GM12878 (cell line): ENCODE data around the gene DNASE1L1. TPM values are rescaled to one million over a fixed set of nuclear protein-coding genes. Genes with fewer than 3 reads are reported as not detected.

Experiments used
- ATAC-seq: fragments of 200-7000 bp; cut with Tn5 transposase; 3 replicates; pipeline ENCODE4 v1.9.1; 2020; ENCODE audit warnings: mild to moderate bottlenecking, moderate library complexity
- BruUV-seq: library from RNA; stranded (reverse); fragments of 400-500 nt; replicated peaks from 2 replicates; lab custom pipeline; 2021; lab: Mats Ljungman, UMichigan
- CTCF ChIA-PET: fragments of 300-600 bp; sonication (Branson Sonifier 250); formaldehyde crosslinking; extraction: SDS; loops from one replicate; lab custom pipeline; 2021; ENCODE audit warnings: inconsistent platforms; lab: Yijun Ruan, JAX
- POLR2A ChIA-PET: fragments of 350-600 bp; formaldehyde crosslinking; extraction: SDS; loops from one replicate; lab custom pipeline; 2021; ENCODE audit warnings: inconsistent platforms; lab: Charles Lee
- RAD21 ChIA-PET: fragments of 300-600 bp; sonication (Branson Sonifier 250); formaldehyde crosslinking; loops from one replicate; lab custom pipeline; 2023; ENCODE audit warnings: antibody characterized with exemption; ENCODE audit not compliant: unreplicated experiment; lab: Charles Lee
- SMC1A ChIA-PET: fragments of 300-600 bp; sonication (Branson Sonifier 250); formaldehyde crosslinking; loops from one replicate; lab custom pipeline; 2023; ENCODE audit not compliant: unreplicated experiment, uncharacterized antibody; lab: Charles Lee
- DNase-seq: peaks from one replicate; pipeline ENCODE4 v3.0.0-alpha.2; 2011; ENCODE audit warnings: low read depth, low spot score
- FAIRE-seq: peaks from 3 replicates; lab custom pipeline; 2011; peaks lifted over from hg19 to GRCh38; lab: Jason Lieb, UNC
- H2AFZ ChIP-seq: 2 replicates; pipeline ENCODE4 v1.6.0; 2011; ENCODE audit warnings: low read depth, low read length, control low read depth; ENCODE audit not compliant: control insufficient read depth
- H3K27ac ChIP-seq: 2 replicates; pipeline ENCODE4 v1.5.1; 2011; ENCODE audit warnings: control low read depth; ENCODE audit not compliant: control insufficient read depth, insufficient read depth
- H3K27me3 ChIP-seq, 2 experiments: replicated peaks in 1 of 2; 2 replicates each; pipeline versions ENCODE4 v1.6.0 to v1.6.1; 2011; ENCODE audit warnings: low read length in 1 of 2; ENCODE audit not compliant: control insufficient read depth in 2 of 2, insufficient read depth in 2 of 2
- H3K36me3 ChIP-seq, 2 experiments: 2 replicates each; pipeline ENCODE4 v1.5.1; 2011; ENCODE audit warnings: low read length in 1 of 2; ENCODE audit not compliant: control insufficient read depth in 2 of 2, insufficient read depth in 2 of 2
- H3K4me1 ChIP-seq: 2 replicates; pipeline ENCODE4 v1.6.1; 2011; ENCODE audit warnings: mild to moderate bottlenecking, low read length, moderate library complexity, mixed read lengths; ENCODE audit not compliant: control insufficient read depth, insufficient read depth
- H3K4me2 ChIP-seq: 2 replicates; pipeline ENCODE4 v1.6.0; 2011; ENCODE audit warnings: control low read depth; ENCODE audit not compliant: control insufficient read depth, insufficient read depth
- H3K4me3 ChIP-seq: fragments of 200-600 bp; sonication (generic); 2 replicates; pipeline ENCODE4 v1.5.1; 2016
- H3K79me2 ChIP-seq: 2 replicates; pipeline ENCODE4 v1.6.0; 2011; ENCODE audit warnings: low read length; ENCODE audit not compliant: control insufficient read depth, insufficient read depth
- H3K9ac ChIP-seq: 2 replicates; pipeline ENCODE4 v1.8.0; 2011; ENCODE audit warnings: low read length, control low read depth, mixed read lengths; ENCODE audit not compliant: control insufficient read depth, insufficient read depth
- H3K9me3 ChIP-seq: replicated peaks from 3 replicates; pipeline ENCODE4 v1.5.1; 2011; ENCODE audit warnings: mild to moderate bottlenecking, low read length; ENCODE audit not compliant: control insufficient read depth, insufficient read depth
- H4K20me1 ChIP-seq: 2 replicates; pipeline ENCODE4 v1.6.0; 2011; ENCODE audit not compliant: control insufficient read depth, insufficient read depth
- CBFB ChIP-seq: IDR thresholded peaks from 2 replicates; pipeline ENCODE4 v1.6.1; 2016; ENCODE audit warnings: antibody characterized with exemption, low read depth
- CREB1 ChIP-seq: IDR thresholded peaks from 2 replicates; pipeline ENCODE4 v1.6.1; 2012; ENCODE audit warnings: low read depth, mild to moderate bottlenecking, inconsistent platforms
- HDGF ChIP-seq: fragments of 450-650 bp; IDR thresholded peaks from 2 replicates; pipeline ENCODE4 v1.6.1; 2016; ENCODE audit warnings: antibody characterized with exemption
- KDM1A ChIP-seq: fragments of 200-600 bp; sonication (generic); IDR thresholded peaks from 2 replicates; pipeline ENCODE4 v1.6.1; 2016; ENCODE audit warnings: borderline replicate concordance
- NBN ChIP-seq: fragments of 450-650 bp; IDR thresholded peaks from 2 replicates; pipeline ENCODE4 v1.6.1; 2016
- NR2C1 ChIP-seq: fragments of 450-650 bp; IDR thresholded peaks from 2 replicates; pipeline ENCODE4 v1.6.1; 2017; ENCODE audit warnings: antibody characterized with exemption, mild to moderate bottlenecking, moderate library complexity
- NR2F1 ChIP-seq: fragments of 450-650 bp; conservative IDR thresholded peaks from 2 replicates; pipeline ENCODE4 v1.6.1; 2017; ENCODE audit warnings: mild to moderate bottlenecking
- PAX8 ChIP-seq: fragments of 450-650 bp; IDR thresholded peaks from 2 replicates; pipeline ENCODE4 v1.6.1; 2017; ENCODE audit warnings: mild to moderate bottlenecking, moderate library complexity
- RAD51 ChIP-seq: fragments of 450-650 bp; IDR thresholded peaks from 2 replicates; pipeline ENCODE4 v1.6.1; 2016; ENCODE audit warnings: moderate library complexity, mild to moderate bottlenecking, inconsistent platforms
- RB1 ChIP-seq: fragments of 450-650 bp; formaldehyde crosslinking; IDR thresholded peaks from 2 replicates; pipeline ENCODE4 v1.6.1; 2017; ENCODE audit warnings: mild to moderate bottlenecking, borderline replicate concordance
- TCF7 ChIP-seq: IDR thresholded peaks from 2 replicates; pipeline ENCODE4 v1.6.1; 2014; ENCODE audit warnings: antibody characterized with exemption, borderline replicate concordance
- WGBS: methylation state at CpG from one replicate; pipeline ENCODE4 v1.1.6; 2016; ENCODE audit warnings: low lambda C conversion rate; ENCODE audit not compliant: insufficient replicate concordance, insufficient coverage; ENCODE audit errors: missing lambda C conversion rate; 5-methylcytosine and 5-hydroxymethylcytosine counted together
- in situ Hi-C: fragments of 300-500 bp; cut with MboI; formaldehyde crosslinking; loops from 9 replicates; pipeline ENCODE4 v1.14.3; 2018; ENCODE audit warnings: mixed read lengths
- intact Hi-C: fragments of 100-400 bp; cut with micrococcal nuclease; formaldehyde crosslinking; loops from one replicate; pipeline ENCODE4 v1.14.2; 2022; ENCODE audit not compliant: unreplicated experiment
- polyA plus RNA-seq, 11 experiments: library from polyadenylated mRNA; depleted of rRNA in 4 of 11; unstranded in 6 of 11; stranded (reverse) in 5 of 11; fragments of >200 nt; fragmentation: Nextera tagmentation in 4 of 11; fragmentation: Illumina TruSeq in 1 of 11; extraction: Ambion mirVana in 4 of 11; extraction: Trizol in 1 of 11; gene quantifications; 1 replicate in 1 of 11; 2 replicates in 10 of 11; pipeline versions ENCODE4 v1.2.1 to v1.2.3, GENCODE V29; 2011 to 2016; ENCODE audit warnings: inconsistent platforms in 2 of 11, missing spikeins in 2 of 11, low read depth in 1 of 11
- total RNA-seq, 4 experiments: library from RNA; depleted of rRNA in 3 of 4; stranded (reverse); fragments of >200 nt in 3 of 4; fragmentation: Illumina TruSeq in 1 of 4; extraction: Trizol in 1 of 4; gene quantifications; 2 replicates each; pipeline versions ENCODE4 v1.2.1 to v1.2.3, GENCODE V29; 2013 to 2021
- TF ChIP-seq, protein P1 (sequence below): fragments of 450-650 bp; IDR thresholded peaks from 2 replicates; pipeline ENCODE4 v1.6.1; 2016; ENCODE audit warnings: mild to moderate bottlenecking
- TF ChIP-seq, protein P2 (sequence below): IDR thresholded peaks from 2 replicates; pipeline ENCODE4 v1.6.1; 2011; ENCODE audit warnings: mild to moderate bottlenecking, low read depth, low read length, moderate library complexity; ENCODE audit not compliant: insufficient replicate concordance
- TF ChIP-seq, protein P3 (sequence below): fragments of 450-650 bp; IDR thresholded peaks from 2 replicates; pipeline ENCODE4 v1.6.1; 2014; ENCODE audit warnings: mild to moderate bottlenecking
- TF ChIP-seq, protein P4 (sequence below): fragments of 450-650 bp; conservative IDR thresholded peaks from 2 replicates; pipeline ENCODE4 v1.6.1; 2017; ENCODE audit warnings: mild to moderate bottlenecking, moderate library complexity

DNASE1L1 gene
- total and polyA plus RNA-seq, 10 of the 15 experiments (the other 5 are each of a cell fraction or from before 2014, with no cell fraction given): 0.60 to 22.7 (median 6.8) TPM

DNA sequence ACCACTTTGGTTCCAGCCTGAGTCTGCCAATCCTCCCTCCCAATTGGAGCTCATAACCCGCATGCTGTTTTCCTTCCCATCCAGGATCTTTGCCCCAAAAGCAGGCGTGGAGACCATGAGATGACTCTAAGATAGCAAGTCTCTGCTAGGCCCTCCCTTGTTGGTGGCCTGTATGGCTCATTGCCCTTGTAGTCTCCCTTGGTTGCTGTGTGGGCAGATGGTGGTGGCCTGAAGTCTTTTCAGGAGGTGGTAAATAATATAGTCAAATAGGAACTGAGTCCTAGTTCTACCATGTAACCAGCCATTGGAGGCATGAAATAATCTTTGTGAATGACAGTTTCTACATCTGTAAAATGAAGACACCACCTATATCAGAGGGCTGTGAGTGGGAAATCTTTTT lies 20.7 kb upstream of the DNASE1L1 start (continued):
- TF ChIP-seq TCF7 (no peak), HDGF (no peak), RB1 (no peak)

DNA sequence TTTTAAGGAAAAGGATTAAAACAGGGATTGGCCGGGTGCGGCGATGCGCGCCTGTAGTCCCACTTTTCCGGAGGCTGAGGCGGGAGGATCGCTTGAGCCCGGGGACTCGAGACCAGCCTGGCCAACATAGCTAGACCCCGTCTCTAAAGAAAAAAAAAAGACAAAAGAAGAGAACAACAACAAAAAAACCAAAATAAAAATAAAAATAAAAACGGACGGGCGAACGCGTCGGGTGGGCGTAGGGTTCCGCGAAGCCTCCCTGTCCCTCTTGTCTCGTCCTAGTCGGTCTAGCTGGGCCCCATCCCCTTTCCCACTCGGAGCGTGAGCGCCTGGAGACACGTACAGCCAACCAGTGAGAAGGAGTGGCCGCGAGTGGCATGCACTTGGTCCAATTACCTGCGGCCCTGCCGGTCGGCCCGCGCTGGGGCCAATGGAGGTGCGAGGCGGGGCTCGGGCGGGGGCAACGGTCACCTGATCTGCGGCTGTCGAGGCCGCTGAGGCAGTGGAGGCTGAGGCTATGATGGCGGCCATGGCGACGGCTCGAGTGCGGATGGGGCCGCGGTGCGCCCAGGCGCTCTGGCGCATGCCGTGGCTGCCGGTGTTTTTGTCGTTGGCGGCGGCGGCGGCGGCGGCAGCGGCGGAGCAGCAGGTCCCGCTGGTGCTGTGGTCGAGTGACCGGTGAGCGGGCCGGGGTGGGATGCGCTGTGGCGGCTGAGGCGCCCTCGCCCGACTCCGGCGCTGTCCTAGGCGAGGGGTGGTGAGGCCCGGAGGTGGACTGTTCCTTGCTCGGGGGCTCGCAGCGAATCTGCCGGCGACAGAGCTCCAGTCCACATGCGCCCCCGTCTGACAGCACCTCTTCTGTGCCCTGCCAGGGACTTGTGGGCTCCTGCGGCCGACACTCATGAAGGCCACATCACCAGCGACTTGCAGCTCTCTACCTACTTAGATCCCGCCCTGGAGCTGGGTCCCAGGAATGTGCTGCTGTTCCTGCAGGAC lies 19.4 kb upstream of the DNASE1L1 start, which contains the start of gene ATP6AP1:
TSS of gene ATP6AP1 (plus strand) at position 502 of the 996 bp plus-strand sequence. CDS start at position 518, 16 bp downstream.
- intact Hi-C loops: loop anchor here (10.0 kb wide), 1 partner anchor 54 kb away; the partner anchor contains the start of genes EMD and FLNA
- peak; percentile 73 for DNase-seq
- TF ChIP-seq RAD51 (peak; percentile 55; the same call in 1 of the 2 replicates), NR2F1 (0 out of 2 replicates have a peak, but pooled peaks have one; percentile 40), NBN (peak; percentile 74), NR2C1 (0 out of 2 replicates have a peak, but pooled peaks have one; percentile 8), CBFB (0 out of 2 replicates have a peak, but pooled peaks have one; percentile 40), PAX8 (no peak), CREB1 (0 out of 2 replicates have a peak, but pooled peaks have one; percentile 21), KDM1A (no peak)
- TF ChIP-seq, protein P1, sequence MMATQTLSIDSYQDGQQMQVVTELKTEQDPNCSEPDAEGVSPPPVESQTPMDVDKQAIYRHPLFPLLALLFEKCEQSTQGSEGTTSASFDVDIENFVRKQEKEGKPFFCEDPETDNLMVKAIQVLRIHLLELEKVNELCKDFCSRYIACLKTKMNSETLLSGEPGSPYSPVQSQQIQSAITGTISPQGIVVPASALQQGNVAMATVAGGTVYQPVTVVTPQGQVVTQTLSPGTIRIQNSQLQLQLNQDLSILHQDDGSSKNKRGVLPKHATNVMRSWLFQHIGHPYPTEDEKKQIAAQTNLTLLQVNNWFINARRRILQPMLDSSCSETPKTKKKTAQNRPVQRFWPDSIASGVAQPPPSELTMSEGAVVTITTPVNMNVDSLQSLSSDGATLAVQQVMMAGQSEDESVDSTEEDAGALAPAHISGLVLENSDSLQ: peak; percentile 99
- TF ChIP-seq, protein P2, sequence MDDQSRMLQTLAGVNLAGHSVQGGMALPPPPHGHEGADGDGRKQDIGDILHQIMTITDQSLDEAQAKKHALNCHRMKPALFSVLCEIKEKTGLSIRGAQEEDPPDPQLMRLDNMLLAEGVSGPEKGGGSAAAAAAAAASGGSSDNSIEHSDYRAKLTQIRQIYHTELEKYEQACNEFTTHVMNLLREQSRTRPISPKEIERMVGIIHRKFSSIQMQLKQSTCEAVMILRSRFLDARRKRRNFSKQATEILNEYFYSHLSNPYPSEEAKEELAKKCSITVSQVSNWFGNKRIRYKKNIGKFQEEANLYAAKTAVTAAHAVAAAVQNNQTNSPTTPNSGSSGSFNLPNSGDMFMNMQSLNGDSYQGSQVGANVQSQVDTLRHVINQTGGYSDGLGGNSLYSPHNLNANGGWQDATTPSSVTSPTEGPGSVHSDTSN: peak; percentile 98
- TF ChIP-seq, protein P3, sequence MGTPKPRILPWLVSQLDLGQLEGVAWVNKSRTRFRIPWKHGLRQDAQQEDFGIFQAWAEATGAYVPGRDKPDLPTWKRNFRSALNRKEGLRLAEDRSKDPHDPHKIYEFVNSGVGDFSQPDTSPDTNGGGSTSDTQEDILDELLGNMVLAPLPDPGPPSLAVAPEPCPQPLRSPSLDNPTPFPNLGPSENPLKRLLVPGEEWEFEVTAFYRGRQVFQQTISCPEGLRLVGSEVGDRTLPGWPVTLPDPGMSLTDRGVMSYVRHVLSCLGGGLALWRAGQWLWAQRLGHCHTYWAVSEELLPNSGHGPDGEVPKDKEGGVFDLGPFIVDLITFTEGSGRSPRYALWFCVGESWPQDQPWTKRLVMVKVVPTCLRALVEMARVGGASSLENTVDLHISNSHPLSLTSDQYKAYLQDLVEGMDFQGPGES: peak; percentile 87
- TF ChIP-seq, protein P4, sequence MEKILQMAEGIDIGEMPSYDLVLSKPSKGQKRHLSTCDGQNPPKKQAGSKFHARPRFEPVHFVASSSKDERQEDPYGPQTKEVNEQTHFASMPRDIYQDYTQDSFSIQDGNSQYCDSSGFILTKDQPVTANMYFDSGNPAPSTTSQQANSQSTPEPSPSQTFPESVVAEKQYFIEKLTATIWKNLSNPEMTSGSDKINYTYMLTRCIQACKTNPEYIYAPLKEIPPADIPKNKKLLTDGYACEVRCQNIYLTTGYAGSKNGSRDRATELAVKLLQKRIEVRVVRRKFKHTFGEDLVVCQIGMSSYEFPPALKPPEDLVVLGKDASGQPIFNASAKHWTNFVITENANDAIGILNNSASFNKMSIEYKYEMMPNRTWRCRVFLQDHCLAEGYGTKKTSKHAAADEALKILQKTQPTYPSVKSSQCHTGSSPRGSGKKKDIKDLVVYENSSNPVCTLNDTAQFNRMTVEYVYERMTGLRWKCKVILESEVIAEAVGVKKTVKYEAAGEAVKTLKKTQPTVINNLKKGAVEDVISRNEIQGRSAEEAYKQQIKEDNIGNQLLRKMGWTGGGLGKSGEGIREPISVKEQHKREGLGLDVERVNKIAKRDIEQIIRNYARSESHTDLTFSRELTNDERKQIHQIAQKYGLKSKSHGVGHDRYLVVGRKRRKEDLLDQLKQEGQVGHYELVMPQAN: peak; percentile 78

More for the DNA sequence above, 19.4 kb upstream of the DNASE1L1 start, which contains the start of gene ATP6AP1:
- Histone ChIP-seq H2AFZ (peak within 1 kb of the TSS; percentile 28), H3K9me3 (no peaks in the 10 kb centered on the region), H3K27ac (0 out of 2 replicates have a peak within 1 kb of the TSS, but pooled peaks have one; percentile 4), H3K9ac (peak within 1 kb of the TSS; percentile 24; the same call in 1 of the 2 replicates), H3K36me3 (peaks cover 0 to 2% of the 10 kb centered on the region in 2 experiments; a peak in 1 of 4 replicates), H3K4me1 (no peaks in the 10 kb centered on the region), H4K20me1 (no peaks in the 10 kb centered on the region), H3K79me2 (peaks cover 12% of the 10 kb centered on the region), H3K4me3 (peak within 1 kb of the TSS; percentile 73), H3K27me3 (no peaks in the 10 kb centered on the region), H3K4me2 (peak within 1 kb of the TSS; percentile 71)
- 31% methylated on average over 85 of the region's 87 CpGs for WGBS
- in situ Hi-C loops: no loop called here
- POLR2A ChIA-PET: interaction anchor here (0.6 to 4.1 kb wide), 11 partner anchors 10 to 331 kb away, joined by 3 to 32 read pairs (median 4); partner anchors contain the start of genes MECP2, RPL10, SLC10A3 and TAFAZZIN
- SMC1A ChIA-PET: interaction anchor here (0.7 to 1.3 kb wide), 5 partner anchors 11 to 99 kb away, joined by 3 to 4 read pairs (median 3); partner anchors contain the start of gene SLC10A3
- ATAC-seq (peak; percentile 99), FAIRE-seq (peak; percentile 27)
- RAD21 ChIA-PET: interaction anchor here (0.6 to 2.0 kb wide), 4 partner anchors 16 to 55 kb away, joined by 3 to 9 read pairs (median 4); partner anchors contain the start of genes RPL10 and TAFAZZIN
- no TSS peak for BruUV-seq
- CTCF ChIA-PET: interaction anchor here (1.3 to 2.3 kb wide), 3 partner anchors 9 to 55 kb away, joined by 3 to 12 read pairs (median 5); partner anchors contain the start of gene RPL10
